ENCODE measurements around the gene WEE2. TPM values are rescaled to one million over a fixed set of nuclear protein-coding genes. Genes with fewer than 3 reads are reported as not detected.
"Not testable (repeated sequence)": the region's sequence is repeated elsewhere in the genome, so short reads cannot be mapped to it uniquely, and the experiment has no call there.

The WEE2 gene
- total RNA-seq, 6 experiments from 2014 or later: not detected

DNA sequence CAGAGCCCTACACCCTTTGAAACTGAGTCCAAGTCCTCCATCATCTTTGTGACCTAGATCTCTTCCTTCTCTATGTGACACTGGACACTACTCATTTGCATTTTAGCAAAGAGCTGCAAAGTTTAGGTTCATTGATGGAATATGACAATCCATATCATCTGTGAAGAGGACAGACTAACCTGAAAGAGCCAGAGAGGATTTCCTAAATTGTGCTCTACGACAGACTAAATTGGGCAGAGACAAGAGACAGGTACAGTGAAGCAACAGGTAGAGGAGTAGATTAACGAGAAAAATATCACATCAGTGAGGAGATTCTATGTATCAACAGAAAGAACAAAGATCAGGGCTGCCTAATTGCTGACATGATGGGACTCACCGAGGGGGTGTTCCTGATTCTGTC, 55.6 kb downstream of the WEE2 start, which contains the start of gene TAS2R3:
TAS2R3 (plus strand) TSS at position 301 of the 400 bp plus-strand sequence; CDS start at position 363, 62 bp downstream.
- no peaks in the 10 kb centered on the region for H3K4me1 ChIP-seq
- TF ChIP-seq, protein P1, sequence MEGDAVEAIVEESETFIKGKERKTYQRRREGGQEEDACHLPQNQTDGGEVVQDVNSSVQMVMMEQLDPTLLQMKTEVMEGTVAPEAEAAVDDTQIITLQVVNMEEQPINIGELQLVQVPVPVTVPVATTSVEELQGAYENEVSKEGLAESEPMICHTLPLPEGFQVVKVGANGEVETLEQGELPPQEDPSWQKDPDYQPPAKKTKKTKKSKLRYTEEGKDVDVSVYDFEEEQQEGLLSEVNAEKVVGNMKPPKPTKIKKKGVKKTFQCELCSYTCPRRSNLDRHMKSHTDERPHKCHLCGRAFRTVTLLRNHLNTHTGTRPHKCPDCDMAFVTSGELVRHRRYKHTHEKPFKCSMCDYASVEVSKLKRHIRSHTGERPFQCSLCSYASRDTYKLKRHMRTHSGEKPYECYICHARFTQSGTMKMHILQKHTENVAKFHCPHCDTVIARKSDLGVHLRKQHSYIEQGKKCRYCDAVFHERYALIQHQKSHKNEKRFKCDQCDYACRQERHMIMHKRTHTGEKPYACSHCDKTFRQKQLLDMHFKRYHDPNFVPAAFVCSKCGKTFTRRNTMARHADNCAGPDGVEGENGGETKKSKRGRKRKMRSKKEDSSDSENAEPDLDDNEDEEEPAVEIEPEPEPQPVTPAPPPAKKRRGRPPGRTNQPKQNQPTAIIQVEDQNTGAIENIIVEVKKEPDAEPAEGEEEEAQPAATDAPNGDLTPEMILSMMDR (IDR thresholded peaks at IDR 0.05): no peak
- H3K27me3 ChIP-seq: no peaks in the 10 kb centered on the region
- H3K9me3 ChIP-seq: no peaks in the 10 kb centered on the region
- ATAC-seq (no peak), DNase-seq (no peak)
- peaks cover 0 to 23% (median under 1%) of the 10 kb centered on the region in 4 donors for H3K36me3 ChIP-seq
- WGBS (ENCODE audit: insufficient coverage, low coverage, low lambda C conversion rate, missing lambda C conversion rate): 90% methylated on average over 3 of the region's 3 CpGs
- H3K4me3 ChIP-seq: no peak within 1 kb of the TSS
- H3K27ac ChIP-seq: no peak within 1 kb of the TSS
- intact Hi-C loops (cut with DNase I): no loop called here

DNA sequence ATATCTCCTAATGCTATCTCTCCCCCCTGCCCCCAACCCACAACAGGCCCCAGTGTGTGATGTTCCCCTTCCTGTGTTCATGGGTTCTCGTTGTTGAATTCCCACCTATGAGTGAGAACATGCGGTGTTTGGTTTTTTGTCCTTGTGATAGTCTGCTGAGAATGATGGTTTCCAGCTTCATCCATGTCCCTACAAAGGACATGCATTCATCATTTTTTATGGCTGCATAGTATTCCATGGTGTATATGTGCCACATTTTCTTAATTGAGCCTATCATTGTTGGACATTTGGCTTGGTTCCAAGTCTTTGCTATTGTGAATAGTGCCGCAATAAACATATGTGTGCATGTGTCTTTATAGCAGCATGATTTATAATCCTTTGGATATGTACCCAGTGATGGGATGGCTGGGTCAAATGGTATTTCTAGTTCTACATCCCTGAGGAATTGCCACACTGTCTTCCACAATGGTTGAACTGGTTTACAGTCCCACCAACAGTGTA, 62.0 kb downstream of the WEE2 start:
- H3K4me3 ChIP-seq; H3K27me3 ChIP-seq; DNase-seq; intact Hi-C loops (cut with DNase I); ATAC-seq; H3K36me3 ChIP-seq; H3K27ac ChIP-seq; H3K9me3 ChIP-seq; H3K4me1 ChIP-seq: not testable (repeated sequence)
- WGBS (ENCODE audit: insufficient coverage, low coverage, low lambda C conversion rate, missing lambda C conversion rate): 75% methylated on average over 3 of the region's 3 CpGs

DNA sequence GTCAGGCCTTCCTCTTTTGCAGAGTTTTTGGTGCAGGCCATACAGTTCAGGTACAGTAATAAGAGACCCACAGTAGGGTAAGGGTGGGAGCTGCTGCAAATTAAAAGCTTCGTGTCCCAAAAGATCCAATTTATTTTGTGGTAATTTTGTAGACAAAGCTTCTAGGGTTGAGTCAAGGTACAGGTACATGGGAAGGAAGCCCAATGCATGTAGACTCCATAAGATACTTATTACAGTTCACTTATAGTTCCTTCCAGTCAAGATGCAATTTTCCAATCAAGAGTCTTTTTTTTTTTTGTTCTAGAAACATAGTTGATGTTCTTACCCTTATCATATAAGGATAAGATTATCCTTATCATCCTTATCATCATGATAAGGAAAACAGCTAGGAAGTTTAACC, 68.2 kb downstream of the WEE2 start, which contains the start of gene TAS2R4:
TAS2R4 (plus strand) TSS at position 301 of the 400 bp plus-strand sequence. CDS start 1,815 bp downstream, outside the sequence.
- intact Hi-C loops (cut with DNase I): no loop called here
- Histone ChIP-seq H3K27me3 (no peaks in the 10 kb centered on the region), H3K36me3 (peaks cover 0 to 5% (median 0%) of the 10 kb centered on the region in 4 donors), H3K27ac (no peak within 1 kb of the TSS), H3K9me3 (no peaks in the 10 kb centered on the region), H3K4me3 (no peak within 1 kb of the TSS), H3K4me1 (no peaks in the 10 kb centered on the region)
- no peak for ATAC-seq
- DNase-seq: no peak
- 100% methylated on average over 1 of the region's 1 CpG for WGBS (ENCODE audit: insufficient coverage, low coverage, low lambda C conversion rate, missing lambda C conversion rate)
- TF ChIP-seq, protein P1 (IDR thresholded peaks at IDR 0.05): no peak
- no peak for TF ChIP-seq POLR2A (IDR thresholded peaks at IDR 0.05)

Small RNA genes lying within 50 kb of the gene (small RNA-seq; reads per million reads assigned to genes)
- 0 reads per million in 2 experiments for gene RNU1-82P

Other genes starting within 250 kb of the WEE2 start
- 10 to 100 TPM in 5 of 6 experiments, 1 to 10 TPM in 1; 9.3 to 19.2 (median 12.0) TPM for gene AGK, start 156.9 kb upstream of the WEE2 start, total RNA-seq
- gene DENND11, start 6.2 kb upstream of the WEE2 start, total RNA-seq: 10 to 100 TPM; 24.4 to 30.8 (median 26.3) TPM
- 100 to 1,000 TPM in 1 of 6 experiments, 10 to 100 TPM in 5; 38.6 to 115 (median 48.8) TPM for gene SSBP1, start 30.0 kb downstream of the WEE2 start, total RNA-seq
- gene TAS2R3, start 55.7 kb downstream of the WEE2 start, total RNA-seq: 1 to 10 TPM in 1 of 6 experiments, under 1 TPM in 5; 0.31 to 3.5 (median 0.55) TPM
- gene TAS2R4, start 68.3 kb downstream of the WEE2 start, total RNA-seq: under 1 TPM; 0.32 to 0.74 (median 0.52) TPM
- under 1 TPM in 5 of 6 experiments, not detected in 1; 0.43 to 0.68 (median 0.51) TPM for gene TAS2R5, start 81.9 kb downstream of the WEE2 start, total RNA-seq
- not detected for gene PRSS37, start 133.1 kb downstream of the WEE2 start, total RNA-seq
- not detected for gene OR9A4, start 208.0 kb downstream of the WEE2 start, total RNA-seq
- gene CLEC5A, start 238.6 kb downstream of the WEE2 start, total RNA-seq: 1 to 10 TPM in 1 of 6 experiments, under 1 TPM in 4, not detected in 1; 0.27 to 1.2 (median 0.92) TPM